Measurements from ENCODE around the gene ARHGAP15. TPM values are rescaled to one million over a fixed set of nuclear protein-coding genes. Genes with fewer than 3 reads are reported as not detected.

ARHGAP15 gene
- total RNA-seq, 1 donor from 2014 or later, result not detected

DNA sequence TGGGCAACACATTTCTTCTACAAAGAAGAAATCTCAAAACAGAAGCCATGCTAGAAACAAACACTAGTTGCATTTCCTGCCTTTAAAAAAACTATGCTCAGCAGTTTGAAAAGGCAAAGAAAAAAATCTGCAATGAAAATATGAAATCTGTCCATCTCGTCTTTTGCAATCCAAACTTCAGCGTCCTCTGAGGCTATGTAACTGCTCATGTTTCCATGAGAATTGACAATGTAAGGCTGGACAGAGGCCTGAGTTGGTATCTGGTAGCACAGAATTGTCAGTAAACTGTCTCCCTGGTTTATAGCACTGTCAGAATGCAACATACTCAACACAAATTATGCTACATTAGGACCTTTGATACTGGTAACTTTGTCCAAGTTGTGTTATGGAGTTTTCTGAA lies 429.9 kb downstream of the ARHGAP15 start:
- Mint-ChIP-seq H3K27ac (ENCODE audit: unreplicated experiment) (no peak overlapping the region), H3K27me3 (ENCODE audit: unreplicated experiment) (no peaks in the 10 kb centered on the region), H3K9me3 (ENCODE audit: unreplicated experiment) (peaks cover 9% of the 10 kb centered on the region), H3K36me3 (ENCODE audit: unreplicated experiment) (no peaks in the 10 kb centered on the region), H3K4me1 (ENCODE audit: unreplicated experiment) (peaks cover 3% of the 10 kb centered on the region), H3K4me3 (ENCODE audit: unreplicated experiment) (no peak overlapping the region)
- DNase-seq (ENCODE audit: extremely low spot score, unreplicated experiment), result no peak
- TF ChIP-seq, protein P1, sequence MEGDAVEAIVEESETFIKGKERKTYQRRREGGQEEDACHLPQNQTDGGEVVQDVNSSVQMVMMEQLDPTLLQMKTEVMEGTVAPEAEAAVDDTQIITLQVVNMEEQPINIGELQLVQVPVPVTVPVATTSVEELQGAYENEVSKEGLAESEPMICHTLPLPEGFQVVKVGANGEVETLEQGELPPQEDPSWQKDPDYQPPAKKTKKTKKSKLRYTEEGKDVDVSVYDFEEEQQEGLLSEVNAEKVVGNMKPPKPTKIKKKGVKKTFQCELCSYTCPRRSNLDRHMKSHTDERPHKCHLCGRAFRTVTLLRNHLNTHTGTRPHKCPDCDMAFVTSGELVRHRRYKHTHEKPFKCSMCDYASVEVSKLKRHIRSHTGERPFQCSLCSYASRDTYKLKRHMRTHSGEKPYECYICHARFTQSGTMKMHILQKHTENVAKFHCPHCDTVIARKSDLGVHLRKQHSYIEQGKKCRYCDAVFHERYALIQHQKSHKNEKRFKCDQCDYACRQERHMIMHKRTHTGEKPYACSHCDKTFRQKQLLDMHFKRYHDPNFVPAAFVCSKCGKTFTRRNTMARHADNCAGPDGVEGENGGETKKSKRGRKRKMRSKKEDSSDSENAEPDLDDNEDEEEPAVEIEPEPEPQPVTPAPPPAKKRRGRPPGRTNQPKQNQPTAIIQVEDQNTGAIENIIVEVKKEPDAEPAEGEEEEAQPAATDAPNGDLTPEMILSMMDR (IDR thresholded peaks at IDR 0.05), result no peak

DNA sequence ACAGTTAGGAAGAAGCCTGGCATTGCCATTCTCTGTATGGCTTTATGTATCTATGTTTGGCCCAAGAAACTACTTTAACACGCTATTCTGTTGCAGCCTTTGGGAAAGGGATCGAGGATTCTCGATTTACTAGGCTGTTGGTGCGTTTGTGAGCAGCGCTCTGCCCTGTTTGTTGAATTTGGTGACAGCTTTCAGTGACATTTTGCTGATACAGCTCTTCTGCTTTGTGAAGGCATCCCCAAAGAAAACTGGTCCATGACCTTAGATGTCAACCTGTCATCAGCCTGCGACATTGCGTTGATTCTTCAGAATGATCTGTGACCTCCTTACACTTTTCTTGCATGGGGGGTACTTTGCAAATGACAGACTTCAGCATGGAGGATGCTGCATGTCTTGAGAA lies 431.5 kb downstream of the ARHGAP15 start:
- peaks cover 3% of the 10 kb centered on the region for H3K4me1 Mint-ChIP-seq (ENCODE audit: unreplicated experiment)
- H3K36me3 Mint-ChIP-seq (ENCODE audit: unreplicated experiment), result no peaks in the 10 kb centered on the region
- H3K27me3 Mint-ChIP-seq (ENCODE audit: unreplicated experiment), result no peaks in the 10 kb centered on the region
- H3K4me3 Mint-ChIP-seq (ENCODE audit: unreplicated experiment), result no peak overlapping the region
- TF ChIP-seq, protein P1 (IDR thresholded peaks at IDR 0.05), result no peak
- H3K27ac Mint-ChIP-seq (ENCODE audit: unreplicated experiment), result no peak overlapping the region
- no peak for DNase-seq (ENCODE audit: extremely low spot score, unreplicated experiment)
- peaks cover 9% of the 10 kb centered on the region for H3K9me3 Mint-ChIP-seq (ENCODE audit: unreplicated experiment)

DNA sequence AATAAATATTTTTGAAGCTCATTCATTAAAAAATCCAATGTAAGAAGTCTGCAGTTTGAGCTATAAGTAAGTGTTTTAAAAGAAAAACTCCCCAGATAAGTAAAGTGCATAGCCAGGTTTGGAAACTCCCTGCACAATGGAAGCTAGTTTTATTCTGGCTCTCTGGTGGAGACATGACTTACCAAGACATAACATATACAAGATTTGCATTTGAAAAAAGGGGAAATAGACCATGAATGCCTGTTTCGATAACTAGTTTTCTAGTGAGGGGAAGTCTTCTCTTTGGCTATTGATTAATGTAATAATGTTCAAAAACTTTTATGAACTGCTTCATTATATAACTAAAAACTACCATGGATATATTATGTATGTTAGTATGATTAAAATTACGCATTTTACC lies 435.2 kb downstream of the ARHGAP15 start:
- TF ChIP-seq, protein P1 (IDR thresholded peaks at IDR 0.05), result no peak
- no peaks in the 10 kb centered on the region for H3K4me1 Mint-ChIP-seq (ENCODE audit: unreplicated experiment)
- H3K36me3 Mint-ChIP-seq (ENCODE audit: unreplicated experiment), result no peaks in the 10 kb centered on the region
- DNase-seq (ENCODE audit: extremely low spot score, unreplicated experiment), result no peak
- no peaks in the 10 kb centered on the region for H3K27me3 Mint-ChIP-seq (ENCODE audit: unreplicated experiment)
- H3K9me3 Mint-ChIP-seq (ENCODE audit: unreplicated experiment), result no peaks in the 10 kb centered on the region
- H3K27ac Mint-ChIP-seq (ENCODE audit: unreplicated experiment), result no peak overlapping the region
- H3K4me3 Mint-ChIP-seq (ENCODE audit: unreplicated experiment), result no peak overlapping the region

DNA sequence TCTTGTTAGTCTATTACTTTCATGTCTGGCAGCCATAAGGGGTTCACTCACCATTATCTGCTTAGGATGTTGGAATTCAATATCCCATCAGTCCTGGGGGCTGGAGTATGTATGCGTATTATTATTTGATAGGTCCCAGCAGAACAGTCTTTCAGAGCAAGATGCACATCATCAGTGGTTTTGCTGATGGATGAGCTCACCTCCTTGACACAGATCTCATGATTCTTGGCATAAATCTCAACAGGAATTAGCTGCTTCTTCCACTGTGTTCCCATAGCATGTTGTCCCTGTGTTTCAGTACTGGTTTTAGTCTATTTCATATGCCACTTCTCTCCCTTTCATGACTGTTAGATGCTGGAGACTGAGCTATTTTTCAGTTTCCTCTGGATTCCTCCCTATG lies 442.5 kb downstream of the ARHGAP15 start:
- H3K4me1 Mint-ChIP-seq (ENCODE audit: unreplicated experiment), result no peaks in the 10 kb centered on the region
- H3K9me3 Mint-ChIP-seq (ENCODE audit: unreplicated experiment), result no peaks in the 10 kb centered on the region
- TF ChIP-seq, protein P1 (IDR thresholded peaks at IDR 0.05), result no peak
- DNase-seq (ENCODE audit: extremely low spot score, unreplicated experiment), result no peak
- H3K4me3 Mint-ChIP-seq (ENCODE audit: unreplicated experiment), result no peak overlapping the region
- no peaks in the 10 kb centered on the region for H3K36me3 Mint-ChIP-seq (ENCODE audit: unreplicated experiment)
- no peaks in the 10 kb centered on the region for H3K27me3 Mint-ChIP-seq (ENCODE audit: unreplicated experiment)
- H3K27ac Mint-ChIP-seq (ENCODE audit: unreplicated experiment), result no peak overlapping the region

DNA sequence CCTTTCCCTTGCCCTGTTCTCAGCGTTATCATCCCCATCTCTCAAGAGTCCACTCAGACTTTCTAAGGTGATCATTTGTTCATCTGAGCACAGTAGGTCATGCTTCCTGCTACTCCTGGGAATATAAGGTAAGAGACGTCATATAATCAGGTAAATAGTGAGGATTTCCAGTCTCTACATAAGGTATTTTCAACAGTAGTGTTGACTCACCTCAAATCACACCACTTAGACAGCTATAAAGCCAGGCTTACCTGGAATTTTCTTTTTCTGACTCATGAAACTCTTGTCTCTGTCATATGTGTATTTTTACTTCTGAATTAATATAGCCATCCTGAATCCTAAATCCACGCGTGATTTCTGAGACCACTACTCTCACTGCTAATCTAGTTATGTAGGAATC lies 443.2 kb downstream of the ARHGAP15 start:
- Mint-ChIP-seq H3K27me3 (ENCODE audit: unreplicated experiment) (no peaks in the 10 kb centered on the region), H3K9me3 (ENCODE audit: unreplicated experiment) (no peaks in the 10 kb centered on the region), H3K27ac (ENCODE audit: unreplicated experiment) (no peak overlapping the region), H3K4me3 (ENCODE audit: unreplicated experiment) (no peak overlapping the region), H3K4me1 (ENCODE audit: unreplicated experiment) (no peaks in the 10 kb centered on the region), H3K36me3 (ENCODE audit: unreplicated experiment) (no peaks in the 10 kb centered on the region)
- TF ChIP-seq, protein P1 (IDR thresholded peaks at IDR 0.05), result no peak
- DNase-seq (ENCODE audit: extremely low spot score, unreplicated experiment), result no peak

All from osteocyte (in vitro differentiated cells).